ENCODE data around the gene CLMP.
"Not testable (repeated sequence)": the region's sequence is repeated elsewhere in the genome, so short reads cannot be mapped to it uniquely, and the experiment has no call there.

CLMP gene

GRCh38 chr11:123143921-123144320, 51.1 kb downstream of the CLMP start:
- DNase-seq (ENCODE audit: low read depth), result no peak
- no peak overlapping the region for H3K4me3 ChIP-seq (ENCODE audit: low read depth, low read length)
- TF ChIP-seq, protein P1, sequence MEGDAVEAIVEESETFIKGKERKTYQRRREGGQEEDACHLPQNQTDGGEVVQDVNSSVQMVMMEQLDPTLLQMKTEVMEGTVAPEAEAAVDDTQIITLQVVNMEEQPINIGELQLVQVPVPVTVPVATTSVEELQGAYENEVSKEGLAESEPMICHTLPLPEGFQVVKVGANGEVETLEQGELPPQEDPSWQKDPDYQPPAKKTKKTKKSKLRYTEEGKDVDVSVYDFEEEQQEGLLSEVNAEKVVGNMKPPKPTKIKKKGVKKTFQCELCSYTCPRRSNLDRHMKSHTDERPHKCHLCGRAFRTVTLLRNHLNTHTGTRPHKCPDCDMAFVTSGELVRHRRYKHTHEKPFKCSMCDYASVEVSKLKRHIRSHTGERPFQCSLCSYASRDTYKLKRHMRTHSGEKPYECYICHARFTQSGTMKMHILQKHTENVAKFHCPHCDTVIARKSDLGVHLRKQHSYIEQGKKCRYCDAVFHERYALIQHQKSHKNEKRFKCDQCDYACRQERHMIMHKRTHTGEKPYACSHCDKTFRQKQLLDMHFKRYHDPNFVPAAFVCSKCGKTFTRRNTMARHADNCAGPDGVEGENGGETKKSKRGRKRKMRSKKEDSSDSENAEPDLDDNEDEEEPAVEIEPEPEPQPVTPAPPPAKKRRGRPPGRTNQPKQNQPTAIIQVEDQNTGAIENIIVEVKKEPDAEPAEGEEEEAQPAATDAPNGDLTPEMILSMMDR (IDR thresholded peaks at IDR 0.05; ENCODE audit: insufficient read depth, low read depth, low read length, missing control alignments), result no peak

- H3K4me3 ChIP-seq (ENCODE audit: low read depth, low read length), result no peak overlapping the region
- TF ChIP-seq, protein P1 (IDR thresholded peaks at IDR 0.05; ENCODE audit: insufficient read depth, low read depth, low read length, missing control alignments), result no peak
- no peak for DNase-seq (ENCODE audit: low read depth)
These were observed 51.6 kb downstream of the CLMP start for GRCh38 chr11:123143476-123143875.

DNA sequence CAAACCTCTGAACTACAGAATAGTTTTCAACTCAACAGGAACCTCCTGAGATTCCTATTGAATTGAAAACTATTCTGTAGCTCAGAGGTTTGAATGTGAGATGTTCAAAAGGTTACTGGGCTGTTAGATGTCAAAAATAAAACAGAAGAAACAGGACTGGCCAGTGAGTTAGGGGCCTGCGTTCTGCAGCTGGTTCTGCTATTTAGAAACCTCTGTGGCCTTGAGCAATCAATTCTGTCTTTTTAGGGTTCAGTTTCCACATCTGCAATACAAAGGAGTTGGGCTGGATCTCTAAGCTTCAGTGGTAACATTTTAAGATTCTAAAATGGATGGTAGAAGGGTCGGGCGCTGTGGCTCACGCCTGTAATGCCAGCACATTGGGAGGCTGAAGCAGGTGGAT, 55.8 kb downstream of the CLMP start:
- DNase-seq (ENCODE audit: low read depth), result no peak
- H3K4me3 ChIP-seq (ENCODE audit: low read depth, low read length), result no peak overlapping the region
- TF ChIP-seq, protein P1 (IDR thresholded peaks at IDR 0.05; ENCODE audit: insufficient read depth, low read depth, low read length, missing control alignments), result no peak

GRCh38 chr11:123137431-123138224, 57.4 kb downstream of the CLMP start:
- peak overlapping the region; percentile 23; the same call in 1 of the 2 replicates for H3K4me3 ChIP-seq (ENCODE audit: low read depth, low read length)
- peak; percentile 58 for DNase-seq (ENCODE audit: low read depth)
- TF ChIP-seq, protein P1 (IDR thresholded peaks at IDR 0.05; ENCODE audit: insufficient read depth, low read depth, low read length, missing control alignments), result no peak

- H3K4me3 ChIP-seq (ENCODE audit: low read depth, low read length), result no peak overlapping the region
- TF ChIP-seq, protein P1 (IDR thresholded peaks at IDR 0.05; ENCODE audit: insufficient read depth, low read depth, low read length, missing control alignments), result no peak
- no peak for DNase-seq (ENCODE audit: low read depth)
These were observed 59.1 kb downstream of the CLMP start for GRCh38 chr11:123135863-123136446.

- H3K4me3 ChIP-seq (ENCODE audit: low read depth, low read length), result no peak overlapping the region
- TF ChIP-seq, protein P1 (IDR thresholded peaks at IDR 0.05; ENCODE audit: insufficient read depth, low read depth, low read length, missing control alignments), result no peak
- no peak for DNase-seq (ENCODE audit: low read depth)
These were observed 62.2 kb downstream of the CLMP start for GRCh38 chr11:123132881-123133280.

- H3K4me3 ChIP-seq (ENCODE audit: low read depth, low read length); DNase-seq (ENCODE audit: low read depth): not testable (repeated sequence)
These were observed 62.8 kb downstream of the CLMP start for GRCh38 chr11:123132034-123132766.
